Measurements from ENCODE around the gene SRSF8. TPM values are rescaled to one million over a fixed set of nuclear protein-coding genes. Genes with fewer than 3 reads are reported as not detected.

SRSF8 gene
- total and polyA plus RNA-seq, 2 of the 4 experiments (the other 2 are of a cell fraction) = 3.4 to 14.3 TPM

DNA sequence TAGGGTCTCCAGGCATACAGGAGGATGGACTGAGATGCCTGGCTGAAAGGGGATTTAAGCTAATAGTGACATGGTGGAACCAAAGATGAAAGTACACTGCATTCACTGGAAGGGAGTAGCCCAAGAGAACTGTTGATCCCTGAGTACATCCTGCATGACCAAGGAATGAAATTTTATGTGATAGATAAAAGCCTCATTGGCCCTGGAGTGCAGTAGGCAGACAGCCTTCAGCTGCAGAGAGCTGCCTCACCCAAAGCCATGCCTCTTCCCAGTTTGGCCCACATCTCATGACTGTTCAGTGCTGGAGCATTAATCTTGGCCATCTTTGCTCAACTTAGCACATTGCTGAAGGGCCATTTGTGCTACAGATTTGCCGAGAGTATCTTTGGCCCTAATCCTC lies 33.7 kb upstream of the SRSF8 start:
- Histone ChIP-seq H3K9me1 (ENCODE audit: insufficient read depth, low read length) (no peaks in the 10 kb centered on the region), H3K14ac (replicated peaks; ENCODE audit: low read depth, low read length) (no peak overlapping the region), H2BK15ac (ENCODE audit: low read depth, low read length) (no peak overlapping the region), H3K18ac (ENCODE audit: low read depth, low read length) (no peak overlapping the region), H2BK120ac (ENCODE audit: low read depth, low read length) (no peak overlapping the region), H2BK20ac (ENCODE audit: low read depth, low read length) (no peak overlapping the region), H3K9ac (ENCODE audit: low read depth, low read length) (no peak overlapping the region), H4K91ac (ENCODE audit: insufficient read depth, low read depth, low read length) (no peak overlapping the region), H3K4me2 (ENCODE audit: low read depth, low read length) (no peak overlapping the region), H3K4ac (ENCODE audit: low read depth, low read length) (no peak overlapping the region), H3K27me3 (ENCODE audit: control insufficient read depth, insufficient read depth, low read length) (peaks cover 10% of the 10 kb centered on the region), H4K20me1 (ENCODE audit: insufficient read depth, low read length) (no peaks in the 10 kb centered on the region), H2BK5ac (ENCODE audit: low read depth, low read length, poor library complexity, severe bottlenecking) (no peak overlapping the region), H2AK5ac (ENCODE audit: low read depth, low read length) (no peak overlapping the region), H3K4me1 (ENCODE audit: control insufficient read depth, insufficient read depth, low read length) (no peaks in the 10 kb centered on the region), H4K5ac (ENCODE audit: low read depth, low read length) (no peak overlapping the region), H3K27ac (ENCODE audit: insufficient read depth, low read length) (no peak overlapping the region), H3K4me3 (ENCODE audit: insufficient read depth, low read depth, low read length) (no peak overlapping the region), H3K56ac (ENCODE audit: extremely low read depth, insufficient read depth, low read length) (no peak overlapping the region), H3K23ac (ENCODE audit: low read depth, low read length) (no peak overlapping the region), H2AFZ (replicated peaks; ENCODE audit: low read length, poor library complexity) (no peak overlapping the region), H3K36me3 (ENCODE audit: control insufficient read depth, insufficient read depth, low read length) (no peaks in the 10 kb centered on the region), H3K79me1 (ENCODE audit: low read depth in 1 of 2, low read length in 2 of 2) (no peaks in the 10 kb centered on the region), H2AK9ac (replicated peaks; ENCODE audit: low read depth, low read length, poor library complexity) (no peak overlapping the region), H3K9me3 (ENCODE audit: control insufficient read depth, insufficient read depth, low read length) (no peaks in the 10 kb centered on the region), H4K8ac (ENCODE audit: low read depth in 2 of 2, low read length in 2 of 2) (no peak overlapping the region)
- BruUV-seq (replicated peaks) = no TSS peak
- POLR2A ChIA-PET (ENCODE audit: unreplicated experiment) = no interaction called here
- 80% methylated on average over 1 of the region's 1 CpG; no CpG with 5 or more reads in 1 of the 2 experiments for WGBS, 2 experiments (ENCODE audit: extremely low coverage in 2 of 2, insufficient read length in 1 of 2)
- in situ Hi-C loops (cut with MboI; ENCODE audit: low sequenced_read_pairs) = no loop called here
- TF ChIP-seq POLR2A (IDR thresholded peaks at IDR 0.05; ENCODE audit: low read depth, low read length) = no peak
- no peak for TF ChIP-seq CHD1 (IDR thresholded peaks at IDR 0.05; ENCODE audit: low read depth, low read length)
- ATAC-seq (ENCODE audit: low read depth) = no peak
- dilution Hi-C loops (cut with HindIII; ENCODE audit: low sequenced_read_pairs, unreplicated experiment) = no loop called here
- DNase-seq = no peak
- CTCF ChIA-PET = no interaction called here
- intact Hi-C loops (cut with micrococcal nuclease) = no loop called here
